SK-N-MC (cell line): Measurements from ENCODE around the gene CAPNS2.

Experiments used
- EZH2 ChIP-seq: fragments of 200-600 bp; sonication (generic); IDR thresholded peaks from one replicate; pipeline ENCODE4 v1.6.1; 2017; ENCODE audit warnings: antibody characterized with exemption
- FOXP2 ChIP-seq: optimal IDR thresholded peaks from 2 replicates; pipeline ENCODE3; 2011; ENCODE audit warnings: mild to moderate bottlenecking, moderate library complexity; ENCODE audit not compliant: insufficient read depth; ENCODE audit errors: extremely low read length, control extremely low read depth
- POLR2AphosphoS5 ChIP-seq: IDR thresholded peaks from 2 replicates; pipeline ENCODE4 v1.6.1; 2012; ENCODE audit warnings: mild to moderate bottlenecking, low read depth, low read length, borderline replicate concordance

- TF ChIP-seq POLR2AphosphoS5 = no peak
- TF ChIP-seq EZH2 = no peak
- TF ChIP-seq FOXP2 = no peak
Measured at GRCh38 chr16:55597928-55598327, 31.4 kb downstream of the CAPNS2 start.
